ENCODE results near the gene FHL1. TPM values are rescaled to one million over a fixed set of nuclear protein-coding genes. Genes with fewer than 3 reads are reported as not detected.
"Not testable (repeated sequence)": the region's sequence is repeated elsewhere in the genome, so short reads cannot be mapped to it uniquely, and the experiment has no call there.

FHL1 gene
- total RNA-seq, 1 donor, result 18.8 TPM

- Histone ChIP-seq H3K9me3 (ENCODE audit: low read depth, low read length) (no peaks in the 10 kb centered on the region), H3K27me3 (ENCODE audit: insufficient read depth, low read length) (no peaks in the 10 kb centered on the region), H3K4me3 (ENCODE audit: low read length) (no peak overlapping the region), H3K4me1 (ENCODE audit: insufficient read depth, low read length) (peaks cover 8% of the 10 kb centered on the region)
These were observed 79.7 kb downstream of the FHL1 start for GRCh38 chrX:136227074-136227473.

- Histone ChIP-seq H3K27me3 (ENCODE audit: insufficient read depth, low read length) (no peaks in the 10 kb centered on the region), H3K9me3 (ENCODE audit: low read depth, low read length) (no peaks in the 10 kb centered on the region), H3K4me3 (ENCODE audit: low read length) (no peak overlapping the region), H3K4me1 (ENCODE audit: insufficient read depth, low read length) (peaks cover 8% of the 10 kb centered on the region)
These were observed 80.9 kb downstream of the FHL1 start for GRCh38 chrX:136227948-136228838.

GRCh38 chrX:136228839-136229207 is 81.5 kb downstream of the FHL1 start:
- no peaks in the 10 kb centered on the region for H3K27me3 ChIP-seq (ENCODE audit: insufficient read depth, low read length)
- peaks cover 8% of the 10 kb centered on the region for H3K4me1 ChIP-seq (ENCODE audit: insufficient read depth, low read length)
- no peak overlapping the region for H3K4me3 ChIP-seq (ENCODE audit: low read length)
- H3K9me3 ChIP-seq (ENCODE audit: low read depth, low read length), result no peaks in the 10 kb centered on the region

- Histone ChIP-seq H3K4me1 (ENCODE audit: insufficient read depth, low read length) (no peaks in the 10 kb centered on the region), H3K27me3 (ENCODE audit: insufficient read depth, low read length) (no peaks in the 10 kb centered on the region), H3K4me3 (ENCODE audit: low read length) (no peak overlapping the region), H3K9me3 (ENCODE audit: low read depth, low read length) (no peaks in the 10 kb centered on the region)
These were observed 89.7 kb downstream of the FHL1 start for GRCh38 chrX:136237074-136237473.

- H3K27me3 ChIP-seq (ENCODE audit: insufficient read depth, low read length); H3K4me3 ChIP-seq (ENCODE audit: low read length); H3K9me3 ChIP-seq (ENCODE audit: low read depth, low read length): not testable (repeated sequence)
These were observed 90.5 kb downstream of the FHL1 start for GRCh38 chrX:136237849-136238248.

GRCh38 chrX:136246201-136246600 is 98.9 kb downstream of the FHL1 start:
- Histone ChIP-seq H3K4me1 (ENCODE audit: insufficient read depth, low read length) (peaks cover 5% of the 10 kb centered on the region), H3K4me3 (ENCODE audit: low read length) (no peak overlapping the region), H3K27me3 (ENCODE audit: insufficient read depth, low read length) (no peaks in the 10 kb centered on the region), H3K9me3 (ENCODE audit: low read depth, low read length) (no peaks in the 10 kb centered on the region)

More at GRCh38 chrX:136237849-136238248, 90.5 kb downstream of the FHL1 start:
- not testable (repeated sequence) for H3K4me1 ChIP-seq (ENCODE audit: insufficient read depth, low read length)

- Histone ChIP-seq H3K4me1 (ENCODE audit: insufficient read depth, low read length) (peaks cover 5% of the 10 kb centered on the region), H3K4me3 (ENCODE audit: low read length) (peak overlapping the region; percentile 59), H3K9me3 (ENCODE audit: low read depth, low read length) (no peaks in the 10 kb centered on the region), H3K27me3 (ENCODE audit: insufficient read depth, low read length) (no peaks in the 10 kb centered on the region)
These were observed 103.1 kb downstream of the FHL1 start for GRCh38 chrX:136250191-136251040.

- Histone ChIP-seq H3K4me3 (ENCODE audit: low read length) (peak within 1 kb of the TSS; percentile 59), H3K4me1 (ENCODE audit: insufficient read depth, low read length) (peaks cover 5% of the 10 kb centered on the region), H3K27me3 (ENCODE audit: insufficient read depth, low read length) (no peaks in the 10 kb centered on the region), H3K9me3 (ENCODE audit: low read depth, low read length) (no peaks in the 10 kb centered on the region)
These were observed 104.0 kb downstream of the FHL1 start, which contains the start of gene MAP7D3 for GRCh38 chrX:136251041-136251991. Gene MAP7D3 (minus strand): TSS chrX:136251400. CDS start chrX:136251358, 42 bp downstream.

GRCh38 chrX:136255541-136255940 is 108.2 kb downstream of the FHL1 start:
- Histone ChIP-seq H3K27me3 (ENCODE audit: insufficient read depth, low read length) (no peaks in the 10 kb centered on the region), H3K9me3 (ENCODE audit: low read depth, low read length) (no peaks in the 10 kb centered on the region), H3K4me1 (ENCODE audit: insufficient read depth, low read length) (no peaks in the 10 kb centered on the region), H3K4me3 (ENCODE audit: low read length) (no peak overlapping the region)

GRCh38 chrX:136256026-136256425 is 108.7 kb downstream of the FHL1 start:
- Histone ChIP-seq H3K9me3 (ENCODE audit: low read depth, low read length) (no peaks in the 10 kb centered on the region), H3K4me3 (ENCODE audit: low read length) (no peak overlapping the region), H3K27me3 (ENCODE audit: insufficient read depth, low read length) (no peaks in the 10 kb centered on the region), H3K4me1 (ENCODE audit: insufficient read depth, low read length) (no peaks in the 10 kb centered on the region)

GRCh38 chrX:136258951-136259350 is 111.6 kb downstream of the FHL1 start:
- no peak overlapping the region for H3K4me3 ChIP-seq (ENCODE audit: low read length)
- H3K27me3 ChIP-seq (ENCODE audit: insufficient read depth, low read length), result no peaks in the 10 kb centered on the region
- no peaks in the 10 kb centered on the region for H3K9me3 ChIP-seq (ENCODE audit: low read depth, low read length)
- H3K4me1 ChIP-seq (ENCODE audit: insufficient read depth, low read length), result no peaks in the 10 kb centered on the region

- Histone ChIP-seq H3K4me3 (ENCODE audit: low read length) (no peak overlapping the region), H3K27me3 (ENCODE audit: insufficient read depth, low read length) (no peaks in the 10 kb centered on the region), H3K4me1 (ENCODE audit: insufficient read depth, low read length) (no peaks in the 10 kb centered on the region), H3K9me3 (ENCODE audit: low read depth, low read length) (no peaks in the 10 kb centered on the region)
These were observed 112.2 kb downstream of the FHL1 start for GRCh38 chrX:136259543-136259942.

GRCh38 chrX:136260776-136261175 is 113.4 kb downstream of the FHL1 start:
- Histone ChIP-seq H3K27me3 (ENCODE audit: insufficient read depth, low read length) (no peaks in the 10 kb centered on the region), H3K4me3 (ENCODE audit: low read length) (no peak overlapping the region), H3K4me1 (ENCODE audit: insufficient read depth, low read length) (no peaks in the 10 kb centered on the region), H3K9me3 (ENCODE audit: low read depth, low read length) (no peaks in the 10 kb centered on the region)

Data from mononuclear cell (primary cell).